NCI-H446 (cell line): ENCODE measurements around the gene CCDC69.
"Not testable (repeated sequence)": the region's sequence is repeated elsewhere in the genome, so short reads cannot be mapped to it uniquely, and the experiment has no call there.

Experiments used
- DNase-seq, 2 experiments: peaks; one replicate each; lab custom pipeline; 2025; lab: John Stamatoyannopoulos, UW

Gene CCDC69

DNA sequence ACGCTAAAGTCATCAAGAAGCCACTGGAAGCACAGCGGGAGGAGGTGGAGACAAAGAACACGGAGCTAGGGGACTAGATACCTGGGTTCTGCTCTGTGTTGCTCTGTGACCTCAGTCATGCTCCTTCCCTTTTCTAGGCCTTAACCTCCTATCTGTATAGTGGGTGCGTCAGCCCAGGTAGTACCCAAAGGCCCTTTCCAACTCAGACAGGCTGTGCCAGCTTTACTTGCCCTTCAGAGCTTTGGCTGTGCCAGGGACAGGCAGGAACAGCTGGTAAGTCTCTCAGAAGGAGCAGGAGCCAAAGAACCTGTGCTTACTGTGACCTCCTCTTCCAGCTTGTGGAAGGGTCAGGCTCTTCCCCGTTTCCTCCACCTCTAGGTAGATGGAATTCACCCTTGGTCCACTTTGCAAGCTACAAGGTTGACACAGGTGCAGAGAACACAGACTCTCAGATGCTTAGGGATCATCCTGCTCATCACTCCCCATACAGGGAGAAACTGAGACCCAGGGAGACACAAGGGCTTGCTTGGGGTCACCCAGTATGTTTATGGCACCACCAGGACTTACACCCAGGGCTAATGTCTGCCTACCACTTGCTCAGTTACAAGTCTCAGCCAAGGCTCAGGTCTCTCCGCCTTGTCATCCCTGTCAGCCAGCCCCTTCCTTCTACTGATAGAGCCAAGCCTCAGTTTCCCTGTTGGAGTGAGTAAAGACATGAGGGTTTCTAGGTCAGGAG lies 1.7 kb downstream of the CCDC69 start:
- DNase-seq, result no peak

DNA sequence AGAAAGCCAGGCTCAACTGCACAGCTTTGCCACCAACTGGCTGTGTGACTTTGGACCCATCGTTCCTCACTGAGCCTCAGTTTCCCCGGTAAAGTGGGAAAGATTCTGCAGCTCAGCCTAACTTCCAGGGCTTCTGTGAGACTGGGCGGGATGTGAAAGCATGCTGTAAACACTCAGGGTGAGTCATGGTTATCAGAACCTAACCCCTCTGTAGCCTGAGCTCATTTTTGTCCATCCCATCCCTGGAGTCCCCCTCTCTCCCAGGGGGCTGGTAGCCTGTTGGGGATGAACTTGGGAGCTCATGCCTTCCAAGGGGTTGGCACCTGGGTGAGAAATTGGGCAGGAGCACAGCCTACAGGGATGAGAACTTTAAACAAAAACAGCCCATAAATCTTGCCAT lies 2.3 kb downstream of the CCDC69 start:
- no peak for DNase-seq

DNA sequence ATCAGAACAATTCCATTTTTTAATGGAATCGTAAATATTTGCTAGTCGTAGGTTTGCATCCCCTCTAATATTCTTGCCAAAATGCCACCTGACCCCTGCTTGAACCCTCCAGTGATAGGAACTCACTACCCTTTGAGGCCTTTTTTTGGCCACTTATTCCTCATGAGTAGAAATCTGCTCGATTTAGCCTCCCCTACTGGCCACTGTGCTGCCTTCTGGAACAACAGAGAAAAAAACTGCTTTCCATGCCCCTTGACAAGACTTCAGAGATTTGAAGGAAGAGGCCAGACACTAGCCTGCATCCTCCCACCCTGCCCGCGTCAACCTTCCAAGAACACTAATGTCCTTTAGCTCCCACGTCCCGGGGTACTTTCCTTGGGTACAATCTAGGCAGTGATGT lies 4.1 kb downstream of the CCDC69 start:
- DNase-seq, result no peak

DNA sequence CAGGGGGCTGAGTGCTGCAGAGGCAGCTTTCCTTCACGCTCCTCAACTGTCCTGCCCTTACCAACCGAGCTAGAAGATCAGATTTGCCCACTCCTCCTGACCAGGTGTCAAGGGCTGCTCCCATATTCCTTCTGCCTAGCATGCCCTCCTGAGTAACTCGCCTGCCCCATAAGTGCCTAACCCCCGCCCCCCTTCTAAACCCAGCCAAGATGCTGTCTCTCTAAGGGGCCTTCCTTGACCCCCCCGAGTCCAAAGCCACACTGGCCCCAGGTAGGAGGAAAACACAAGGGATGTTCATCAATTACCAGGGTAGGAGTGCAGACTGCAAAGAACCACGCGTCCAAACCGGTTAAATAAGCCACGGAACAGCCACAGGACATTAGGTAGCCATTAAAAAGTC lies 4.8 kb downstream of the CCDC69 start:
- no peak for DNase-seq

DNA sequence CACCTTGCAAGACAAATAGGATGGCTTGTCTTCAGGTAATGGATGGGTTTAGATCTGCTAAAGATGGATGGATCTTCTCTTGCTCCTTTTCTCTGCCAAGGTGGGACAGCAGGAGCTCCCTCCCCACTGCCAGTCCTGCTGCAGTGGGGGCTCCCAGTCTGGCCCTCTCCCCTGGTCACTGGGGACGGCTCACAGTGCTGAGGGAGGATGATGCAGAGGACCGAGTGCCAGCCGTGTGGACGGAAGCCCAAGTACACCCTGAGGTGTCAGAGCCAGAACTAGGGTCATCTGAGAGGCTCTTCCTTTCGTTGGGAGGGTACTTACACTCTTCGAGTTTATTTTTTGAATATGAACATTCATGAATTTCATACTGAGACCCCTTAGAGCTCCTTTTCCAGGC lies 5.7 kb downstream of the CCDC69 start:
- DNase-seq, result no peak

DNA sequence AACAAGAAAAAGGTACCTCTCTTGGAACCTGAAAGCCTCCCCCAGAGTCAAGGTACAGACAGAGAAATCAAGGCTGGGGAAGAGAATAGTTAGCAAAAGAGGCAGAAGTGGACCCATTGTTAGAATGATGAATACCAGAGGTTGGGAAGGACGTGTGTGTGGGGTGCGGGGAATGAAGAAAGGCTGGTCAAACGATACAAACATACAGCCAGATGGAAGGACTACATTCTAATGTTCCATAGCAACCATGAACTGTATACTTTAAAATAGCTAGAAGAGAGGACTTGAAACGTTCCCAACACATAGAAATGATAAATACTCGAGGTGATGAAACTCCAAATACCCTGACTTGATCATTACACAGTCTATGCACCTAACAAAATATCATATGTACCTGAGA lies 7.1 kb downstream of the CCDC69 start:
- DNase-seq, result no peak

DNA sequence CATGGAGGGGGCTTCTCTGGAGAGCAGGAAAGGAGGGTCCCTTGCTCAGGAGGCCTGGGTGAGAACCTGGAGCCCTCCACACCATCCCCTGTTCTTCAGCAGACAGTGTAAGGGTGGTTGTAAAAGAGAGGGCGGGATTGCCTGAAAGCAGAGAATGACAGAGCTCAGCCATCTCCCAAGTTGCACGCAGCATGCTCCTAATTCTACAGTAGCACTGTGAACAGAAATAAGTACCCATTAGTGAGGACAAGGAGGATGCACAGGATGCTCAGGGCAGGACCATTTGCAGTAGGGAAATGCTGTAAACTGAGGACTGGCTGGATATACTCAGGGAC lies 8.4 kb downstream of the CCDC69 start:
- DNase-seq, result no peak

DNA sequence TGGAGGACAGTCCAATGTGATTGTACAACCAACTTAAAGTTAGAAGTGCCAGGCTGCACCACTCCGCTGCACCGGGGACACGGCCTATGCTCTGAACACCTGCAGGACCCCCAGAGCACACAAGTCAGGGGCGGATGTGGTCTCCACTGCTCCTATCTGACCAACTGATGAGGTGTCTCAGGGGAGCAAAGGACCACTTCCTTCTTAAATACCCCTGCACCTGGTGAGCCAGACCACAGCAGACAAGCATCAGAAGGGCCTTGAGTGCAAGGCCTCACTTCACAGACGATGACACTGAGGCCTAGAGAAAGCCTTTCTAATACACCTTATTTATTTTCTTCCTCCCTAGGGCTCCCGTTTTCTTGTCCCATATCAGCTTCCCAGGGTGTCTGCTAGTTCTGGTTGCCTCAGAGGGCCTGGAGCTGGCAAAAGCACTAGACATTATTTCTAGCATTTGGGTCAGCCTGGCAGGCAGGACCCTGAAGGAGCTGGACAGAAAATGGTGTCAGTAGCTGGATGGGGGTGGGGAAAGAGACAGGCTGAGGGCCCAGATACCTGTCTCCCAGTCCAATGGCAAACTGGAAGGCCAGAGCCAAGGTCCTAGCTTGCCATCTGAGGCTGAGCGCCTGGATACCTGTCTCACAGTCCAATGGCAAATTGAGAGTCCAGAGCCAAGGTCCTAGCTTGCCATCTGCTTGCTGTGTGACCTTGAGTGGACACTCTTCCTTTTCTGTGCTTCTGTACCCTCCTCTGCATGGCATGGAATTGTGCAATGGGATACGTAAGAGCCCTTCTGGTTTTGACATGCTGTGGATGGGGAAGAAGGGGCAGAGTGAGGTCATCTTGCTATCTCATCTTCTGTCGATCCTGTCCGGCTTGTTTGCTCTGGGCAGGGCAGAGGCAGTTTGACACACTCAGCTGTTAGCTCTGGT lies 9.0 kb downstream of the CCDC69 start:
- no peak for DNase-seq

DNA sequence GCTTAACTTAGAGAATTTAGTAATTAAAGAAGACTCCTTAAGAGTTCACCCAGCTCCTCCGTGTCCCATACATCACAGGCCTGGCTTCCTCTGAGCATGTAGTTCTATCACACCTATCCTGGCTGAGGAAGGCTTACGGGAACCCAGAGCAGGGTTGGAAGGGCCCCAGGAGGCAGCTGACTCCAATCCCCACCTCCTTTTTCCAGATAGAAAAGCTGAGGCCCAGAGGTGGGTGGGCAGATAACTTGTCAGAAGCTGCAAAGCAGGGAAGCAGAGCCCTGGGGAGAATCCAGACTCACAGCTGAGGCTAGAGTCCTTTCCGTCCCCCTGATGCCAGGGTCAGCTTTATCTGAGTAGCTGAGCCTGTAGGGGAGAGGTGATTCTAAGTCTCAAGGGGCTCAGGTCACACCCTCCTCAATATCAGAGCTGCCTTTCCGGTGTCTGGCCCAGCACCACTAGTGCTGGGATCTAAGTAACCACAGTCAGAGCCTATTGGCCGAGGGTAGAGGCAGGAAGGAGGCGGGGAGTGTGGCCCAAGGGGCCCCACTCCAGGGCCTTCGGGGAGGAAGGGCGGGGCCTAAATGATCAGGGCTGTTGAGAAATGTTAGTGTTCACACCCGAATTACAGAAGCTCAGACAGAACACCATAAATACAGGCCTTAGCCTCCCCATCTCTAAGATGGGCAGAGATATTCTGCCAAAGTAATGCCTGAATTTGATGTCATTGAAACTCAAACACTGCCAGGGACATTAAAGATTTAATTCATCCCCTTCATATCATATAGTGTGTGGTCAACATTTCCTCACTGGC lies 9.9 kb downstream of the CCDC69 start:
- no peak for DNase-seq

DNA sequence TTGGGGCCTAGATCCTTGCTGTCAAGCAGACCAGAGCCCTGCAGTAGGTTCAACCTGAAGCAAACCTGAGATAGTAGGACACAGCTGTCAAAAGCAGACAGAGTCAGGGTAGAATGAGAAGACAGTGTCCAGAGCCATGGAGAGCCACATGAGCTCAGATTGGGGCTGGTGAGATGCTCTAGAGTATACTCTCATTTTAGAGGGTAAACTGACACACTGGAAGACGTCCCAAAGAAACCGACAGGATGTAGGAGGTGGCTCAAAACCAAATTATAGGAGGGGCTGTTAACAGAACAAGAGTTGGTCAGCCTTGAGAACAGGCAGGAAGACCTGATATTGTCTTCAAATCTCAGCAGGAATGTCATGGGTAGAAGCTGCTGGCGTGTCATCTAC lies 11.5 kb downstream of the CCDC69 start:
- DNase-seq, result no peak

DNA sequence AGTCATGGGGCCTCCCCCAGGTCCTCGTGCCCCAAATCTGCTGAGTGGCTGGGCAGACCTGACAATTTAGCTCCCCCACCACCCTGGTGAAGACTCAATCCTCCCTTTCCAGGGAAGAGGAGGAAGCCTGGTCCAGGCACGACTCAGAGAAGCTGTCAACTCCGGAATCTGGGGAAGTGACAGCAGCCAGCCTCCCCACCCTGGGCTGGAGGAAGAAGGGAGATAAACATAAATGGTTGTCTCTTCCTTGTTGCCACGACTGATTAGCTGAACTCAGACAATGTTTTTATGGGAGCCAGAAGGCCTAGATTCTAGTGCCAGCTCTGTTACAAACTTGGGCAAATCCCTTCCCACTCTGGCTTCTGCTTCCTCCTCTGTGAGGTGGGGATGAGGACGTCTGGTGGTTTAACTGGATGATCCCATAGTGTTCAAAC lies 15.4 kb downstream of the CCDC69 start:
- DNase-seq, result no peak

DNA sequence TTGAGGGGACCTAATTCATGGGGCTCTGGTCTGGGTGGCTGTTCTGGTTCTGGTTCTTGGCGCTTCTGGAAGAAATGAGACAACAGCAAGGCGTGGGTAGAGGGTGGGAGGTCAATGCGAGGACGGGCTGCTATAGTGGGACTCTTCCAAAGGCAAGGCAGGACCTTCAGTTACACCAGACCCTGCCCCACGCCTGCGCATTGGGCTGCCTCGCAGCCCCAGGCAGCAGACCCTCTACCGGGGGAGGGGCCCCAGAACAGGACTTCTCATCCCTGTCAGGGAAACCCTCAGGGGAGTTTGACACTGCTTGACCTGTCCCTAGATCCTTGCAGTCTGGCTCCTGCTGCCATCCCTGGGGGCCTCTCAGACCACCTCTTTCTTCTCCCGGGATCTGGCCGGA lies 18.5 kb downstream of the CCDC69 start:
- DNase-seq, result no peak

DNA sequence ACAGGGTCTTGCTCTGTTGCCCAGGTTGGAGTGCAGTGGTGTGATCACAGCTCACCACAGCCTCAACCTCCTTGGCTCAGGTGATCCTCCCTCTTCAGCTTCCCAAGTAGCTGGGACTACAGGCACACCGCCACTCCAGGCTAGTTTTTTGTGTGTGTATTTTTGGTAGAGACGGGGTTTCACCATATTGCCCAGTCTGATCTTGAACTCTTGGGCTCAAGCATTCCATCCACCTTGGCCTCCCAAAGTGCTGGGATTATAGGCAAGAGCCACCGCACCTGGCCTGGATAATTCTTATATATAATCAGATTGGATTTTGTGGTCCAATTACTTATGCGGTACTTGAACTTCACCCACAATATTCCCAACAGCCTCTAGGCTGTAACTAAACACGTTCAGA lies 19.8 kb downstream of the CCDC69 start:
- no peak for DNase-seq

DNA sequence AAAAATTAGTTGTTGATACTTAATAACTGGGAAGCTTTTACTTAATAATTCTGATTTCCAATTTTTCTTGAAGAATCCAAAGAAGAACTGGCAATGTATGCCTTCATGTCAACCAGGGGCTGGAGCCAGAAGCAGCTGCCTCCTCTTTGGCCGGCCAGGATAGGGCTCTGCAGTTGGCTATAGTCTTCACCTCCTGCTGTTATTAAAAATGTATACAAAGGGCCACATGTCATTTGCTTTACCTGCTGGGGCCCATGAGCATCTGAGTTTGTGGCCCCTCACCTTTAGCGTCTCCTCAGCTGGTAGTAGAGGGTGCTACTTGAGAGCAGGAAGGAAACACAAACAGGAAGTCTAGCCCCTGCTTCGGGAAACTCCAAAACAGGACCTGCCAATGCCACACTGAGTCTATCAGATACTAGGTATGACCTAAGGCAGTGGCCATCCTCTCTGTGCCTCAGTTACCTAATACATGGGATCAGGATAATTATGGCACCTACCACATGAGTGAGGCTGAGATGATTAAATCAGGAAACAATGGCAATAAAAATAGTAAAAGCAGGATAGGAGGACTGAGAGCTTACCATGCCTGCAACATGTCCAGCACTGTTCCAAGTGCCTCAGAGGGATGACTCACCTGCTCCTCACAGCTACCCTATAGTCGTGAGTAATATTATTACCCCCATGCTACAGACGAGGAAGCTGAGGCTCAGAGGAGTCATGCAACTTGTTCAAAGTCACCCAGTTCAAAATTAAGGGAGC lies 21.3 kb downstream of the CCDC69 start:
- DNase-seq, result no peak

DNA sequence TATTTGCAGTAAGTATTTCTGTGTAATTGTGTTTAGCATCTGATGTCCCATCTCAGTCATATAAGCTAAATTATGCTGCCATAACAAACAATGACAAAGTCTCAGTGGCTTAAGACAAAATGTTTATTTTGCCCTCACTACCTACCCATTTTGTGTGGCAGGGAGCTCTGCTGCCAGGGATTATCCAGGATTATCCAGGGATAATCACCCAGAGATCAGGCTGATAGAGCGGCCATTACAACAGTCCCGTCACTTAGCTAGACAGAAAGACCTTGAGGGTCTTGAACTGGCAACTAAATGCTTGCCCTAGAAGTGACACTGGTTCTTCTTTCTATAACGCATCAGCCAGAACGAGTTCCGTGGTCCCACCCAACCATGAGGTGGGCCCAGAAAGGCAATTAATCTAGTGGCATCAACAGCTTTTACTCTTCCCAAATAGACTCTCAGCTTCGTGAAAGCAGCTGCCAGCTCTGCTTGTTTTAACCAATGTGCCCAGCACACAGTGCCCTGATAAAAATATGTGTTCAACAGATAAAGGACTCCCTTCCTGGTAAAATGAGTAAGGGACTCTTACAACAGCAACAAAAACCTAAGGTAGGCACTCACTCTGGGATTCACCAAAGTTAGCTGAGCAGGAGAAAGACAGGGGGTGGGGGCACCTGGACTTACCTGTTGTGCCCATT lies 22.8 kb downstream of the CCDC69 start:
- no peak for DNase-seq

DNA sequence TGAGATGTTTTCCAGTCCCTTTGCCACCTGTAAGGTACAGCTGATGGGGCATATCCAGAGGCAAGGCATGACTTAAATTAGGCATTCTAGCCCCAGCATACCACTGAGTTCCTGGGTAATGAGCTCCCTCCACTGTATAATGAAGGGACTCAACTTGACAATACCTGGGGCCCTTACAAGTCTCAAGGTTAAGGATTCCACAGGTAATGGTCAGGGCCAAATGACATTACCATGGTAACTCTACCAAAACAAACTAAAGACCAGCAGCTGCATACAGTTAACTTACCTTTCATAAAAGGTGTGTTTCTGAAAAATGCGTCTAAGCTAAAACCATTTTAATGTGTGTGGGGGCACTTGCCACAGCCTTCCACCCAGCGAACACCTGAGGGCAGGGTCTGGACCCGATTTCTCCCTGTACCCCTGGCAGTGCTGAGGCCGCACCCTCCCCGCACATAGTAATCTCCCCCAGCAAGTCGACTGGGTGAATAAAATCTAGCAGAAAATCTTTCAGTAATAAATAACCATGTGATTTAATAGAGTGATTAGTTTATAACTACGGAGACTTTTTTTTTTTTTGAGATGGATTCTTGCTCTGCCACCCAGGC lies 24.2 kb downstream of the CCDC69 start:
- no peak for DNase-seq

DNA sequence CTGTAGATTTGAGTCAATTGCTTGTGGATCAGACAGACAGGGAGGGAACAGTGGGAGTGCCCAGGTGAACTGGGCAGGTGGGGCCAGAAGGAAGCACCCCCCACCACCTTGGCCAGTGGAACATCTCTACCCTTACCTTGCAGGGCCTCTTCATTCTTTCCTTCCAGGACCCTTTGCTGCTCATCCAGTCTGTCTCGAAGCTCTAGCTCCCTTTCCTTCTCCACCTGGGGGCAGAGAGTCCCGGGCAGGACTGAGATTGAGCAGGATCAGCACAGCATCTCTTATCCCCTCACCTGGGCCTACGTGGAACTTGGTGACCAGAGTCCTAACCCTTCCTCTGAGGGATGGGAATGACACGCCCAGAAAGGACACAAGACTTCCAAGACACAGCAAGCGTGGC lies 25.0 kb downstream of the CCDC69 start:
- no peak for DNase-seq

DNA sequence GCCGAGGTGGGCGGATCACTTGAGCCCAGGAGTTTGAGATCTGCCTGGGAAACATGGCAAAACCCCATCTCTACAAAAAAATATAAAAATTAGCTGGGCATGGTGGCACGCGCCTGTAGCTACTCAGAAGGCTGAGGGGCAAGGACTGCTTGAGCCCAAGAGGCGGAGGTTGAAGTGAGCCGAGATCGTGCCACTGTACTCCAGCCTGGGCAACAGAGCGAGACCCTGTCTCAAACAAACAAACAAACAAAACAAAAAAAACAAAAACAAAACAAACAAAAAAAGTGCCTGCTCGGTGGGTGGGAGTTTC lies 26.6 kb downstream of the CCDC69 start:
- not testable (repeated sequence) for DNase-seq

DNA sequence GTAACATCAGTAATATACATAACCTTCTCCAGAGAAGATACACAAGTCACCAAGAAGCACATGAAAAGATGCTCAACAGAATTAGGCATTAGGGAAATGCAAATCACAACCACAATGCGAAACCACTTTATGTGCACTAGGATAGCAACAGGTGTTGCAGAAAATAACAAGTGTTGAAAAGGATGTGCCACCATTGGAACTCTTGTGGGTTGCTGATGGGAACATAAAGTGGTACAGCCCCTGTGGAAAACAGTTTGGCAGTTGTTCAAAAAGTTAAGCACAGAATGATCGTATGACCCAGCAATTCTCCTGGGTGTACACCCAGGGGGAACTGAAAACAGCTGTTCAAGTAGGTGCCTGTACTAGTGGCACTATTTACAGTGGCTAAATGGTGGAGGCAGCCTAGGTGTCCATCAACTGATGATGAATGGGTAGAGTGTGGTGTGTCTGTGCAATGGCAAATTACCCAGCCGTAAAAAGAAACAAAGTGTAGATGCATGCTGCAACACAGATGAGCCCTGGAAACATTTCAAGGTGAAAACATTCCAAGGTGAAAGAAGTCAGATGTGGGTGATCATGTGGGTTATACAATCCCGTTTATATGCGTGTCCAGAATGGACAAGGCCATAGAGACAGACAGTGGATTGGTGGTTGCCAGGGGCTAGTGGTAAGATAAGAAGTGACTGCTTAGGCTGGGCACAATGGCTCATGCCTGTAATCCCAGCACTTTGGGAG lies 27.2 kb downstream of the CCDC69 start:
- no peak for DNase-seq

DNA sequence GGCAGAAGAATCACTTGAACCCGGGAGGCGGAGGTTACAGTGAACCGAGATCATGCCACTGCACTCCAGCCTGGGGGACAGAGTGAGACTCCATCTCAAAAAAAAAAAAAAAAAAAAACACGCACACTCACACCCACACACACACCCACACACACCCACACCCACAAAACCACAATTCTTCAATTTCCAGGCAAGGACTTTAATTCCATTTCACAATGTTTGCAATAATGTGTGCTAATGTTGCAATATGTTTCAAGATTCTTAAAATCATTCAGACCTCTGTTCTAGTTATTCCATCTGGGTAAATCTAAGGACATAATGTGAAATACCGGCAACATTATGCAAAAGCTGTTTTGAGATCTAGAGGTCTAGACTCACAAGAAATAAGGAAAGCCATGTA lies 28.3 kb downstream of the CCDC69 start:
- no peak for DNase-seq
